GM21529 (cell line): ENCODE data around the gene SNAPIN.

ENCODE experiments used
- ATAC-seq: cut with Tn5 transposase; IDR thresholded peaks from one replicate; pipeline ENCODE4 v1.9.1; 2021; ENCODE audit not compliant: unreplicated experiment

Gene SNAPIN

GRCh38 chr1:153673511-153673910 lies 15.0 kb downstream of the SNAPIN start:
- ATAC-seq, result no peak

DNA sequence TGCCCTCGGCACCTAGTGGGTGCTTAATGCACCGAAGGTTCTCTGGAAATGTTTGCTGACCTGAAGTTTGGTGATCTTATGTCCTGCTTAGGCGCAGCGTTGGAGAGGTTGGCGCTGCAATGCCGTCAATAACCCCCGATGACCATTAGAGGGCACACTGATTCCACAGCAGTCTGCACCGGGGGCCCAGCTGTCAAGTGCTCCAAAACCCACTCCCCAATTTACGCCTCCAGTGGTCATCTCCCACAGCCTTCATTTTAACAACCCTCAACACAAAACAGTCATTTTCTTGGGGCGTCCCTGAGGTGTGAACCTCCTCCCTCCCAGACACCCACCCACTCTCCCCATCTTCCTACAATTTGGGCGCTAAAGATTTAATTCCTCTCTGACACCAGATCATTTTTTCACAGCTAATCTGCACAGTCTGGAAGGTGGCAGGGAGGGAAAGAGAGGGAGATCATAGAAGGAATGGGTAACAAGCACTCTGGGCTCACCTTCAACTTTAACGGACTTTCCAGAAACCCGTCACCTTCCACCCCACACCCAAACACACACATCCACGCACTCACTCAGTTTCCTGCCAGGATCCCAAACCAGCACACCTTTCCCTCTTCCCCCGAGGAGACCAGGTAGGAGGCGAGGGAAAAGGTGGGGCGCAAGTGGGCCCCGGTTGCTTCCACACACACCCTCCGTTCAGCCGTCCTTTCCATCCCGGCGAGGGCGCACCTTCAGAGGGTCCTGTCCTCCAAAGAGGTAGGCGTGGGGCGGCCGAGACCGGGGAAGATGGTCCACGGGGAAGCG lies 19.4 kb downstream of the SNAPIN start:
- ATAC-seq, result no peak

DNA sequence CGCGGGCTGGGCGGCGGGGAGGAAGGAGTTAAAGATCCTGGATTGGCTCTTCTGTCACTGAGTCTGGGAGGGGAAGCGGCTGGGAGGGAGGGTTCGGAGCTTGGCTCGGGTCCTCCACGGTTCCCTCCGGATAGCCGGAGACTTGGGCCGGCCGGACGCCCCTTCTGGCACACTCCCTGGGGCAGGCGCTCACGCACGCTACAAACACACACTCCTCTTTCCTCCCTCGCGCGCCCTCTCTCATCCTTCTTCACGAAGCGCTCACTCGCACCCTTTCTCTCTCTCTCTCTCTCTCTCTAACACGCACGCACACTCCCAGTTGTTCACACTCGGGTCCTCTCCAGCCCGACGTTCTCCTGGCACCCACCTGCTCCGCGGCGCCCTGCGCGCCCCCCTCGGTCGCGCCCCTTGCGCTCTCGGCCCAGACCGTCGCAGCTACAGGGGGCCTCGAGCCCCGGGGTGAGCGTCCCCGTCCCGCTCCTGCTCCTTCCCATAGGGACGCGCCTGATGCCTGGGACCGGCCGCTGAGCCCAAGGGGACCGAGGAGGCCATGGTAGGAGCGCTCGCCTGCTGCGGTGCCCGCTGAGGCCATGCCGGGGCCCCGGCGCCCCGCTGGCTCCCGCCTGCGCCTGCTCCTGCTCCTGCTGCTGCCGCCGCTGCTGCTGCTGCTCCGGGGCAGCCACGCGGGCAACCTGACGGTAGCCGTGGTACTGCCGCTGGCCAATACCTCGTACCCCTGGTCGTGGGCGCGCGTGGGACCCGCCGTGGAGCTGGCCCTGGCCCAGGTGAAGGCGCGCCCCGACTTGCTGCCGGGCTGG lies 20.2 kb downstream of the SNAPIN start, which contains the start of gene NPR1:
TSS of gene NPR1 (plus strand) at position 170 of the 818 bp plus-strand sequence. CDS start at position 591, 421 bp downstream.
- no peak for ATAC-seq

GRCh38 chr1:153679337-153680119 lies 21.0 kb downstream of the SNAPIN start:
- no peak for ATAC-seq

- no peak for ATAC-seq
These were observed 21.6 kb downstream of the SNAPIN start for GRCh38 chr1:153680120-153680403.

- ATAC-seq, result no peak
These were observed 24.2 kb downstream of the SNAPIN start for GRCh38 chr1:153682730-153683129.

DNA sequence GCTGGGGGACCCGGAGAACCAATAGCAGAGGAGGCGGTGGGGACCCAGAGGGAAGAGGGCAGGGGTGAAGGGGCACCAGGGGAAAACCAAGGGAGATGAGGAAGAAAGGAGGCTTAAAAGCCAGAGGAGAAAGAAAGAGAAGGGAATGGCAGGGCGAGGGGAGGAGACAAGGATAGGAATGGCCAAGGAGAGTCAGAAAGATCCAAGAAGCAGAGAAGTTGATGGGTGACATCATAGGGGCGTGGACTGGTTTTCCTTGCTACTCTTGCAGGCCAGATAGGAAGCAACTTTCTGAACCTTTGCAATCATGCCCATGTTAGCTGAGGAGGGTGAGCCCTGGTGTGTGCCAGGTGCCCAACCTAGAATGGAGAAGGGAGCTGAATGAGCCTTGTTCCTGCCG lies 25.4 kb downstream of the SNAPIN start:
- ATAC-seq, result no peak

GRCh38 chr1:153684892-153685291 lies 26.4 kb downstream of the SNAPIN start:
- no peak for ATAC-seq

- ATAC-seq, result no peak
These were observed 27.2 kb downstream of the SNAPIN start for GRCh38 chr1:153685544-153686340.

GRCh38 chr1:153687346-153688125 lies 29.0 kb downstream of the SNAPIN start:
- ATAC-seq, result no peak

DNA sequence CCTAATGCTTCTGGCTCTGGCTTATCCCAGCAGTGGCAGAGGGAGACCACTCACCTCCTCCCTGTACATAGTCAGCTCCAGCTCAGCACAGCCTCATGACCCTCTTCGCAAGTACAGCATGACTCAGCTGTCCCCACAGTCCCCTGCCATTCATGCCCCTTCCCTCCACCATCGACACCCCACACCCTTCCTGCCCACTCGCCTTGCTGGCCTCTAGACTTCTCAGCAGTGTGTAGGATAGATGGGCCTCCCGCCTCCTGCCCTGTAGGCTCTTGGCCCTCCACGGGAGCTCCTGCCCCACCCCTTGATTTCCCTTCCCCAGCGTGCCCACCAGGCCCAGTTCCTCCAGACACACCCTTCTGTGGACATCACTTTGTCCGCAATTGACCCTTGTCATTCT lies 29.8 kb downstream of the SNAPIN start:
- no peak for ATAC-seq

DNA sequence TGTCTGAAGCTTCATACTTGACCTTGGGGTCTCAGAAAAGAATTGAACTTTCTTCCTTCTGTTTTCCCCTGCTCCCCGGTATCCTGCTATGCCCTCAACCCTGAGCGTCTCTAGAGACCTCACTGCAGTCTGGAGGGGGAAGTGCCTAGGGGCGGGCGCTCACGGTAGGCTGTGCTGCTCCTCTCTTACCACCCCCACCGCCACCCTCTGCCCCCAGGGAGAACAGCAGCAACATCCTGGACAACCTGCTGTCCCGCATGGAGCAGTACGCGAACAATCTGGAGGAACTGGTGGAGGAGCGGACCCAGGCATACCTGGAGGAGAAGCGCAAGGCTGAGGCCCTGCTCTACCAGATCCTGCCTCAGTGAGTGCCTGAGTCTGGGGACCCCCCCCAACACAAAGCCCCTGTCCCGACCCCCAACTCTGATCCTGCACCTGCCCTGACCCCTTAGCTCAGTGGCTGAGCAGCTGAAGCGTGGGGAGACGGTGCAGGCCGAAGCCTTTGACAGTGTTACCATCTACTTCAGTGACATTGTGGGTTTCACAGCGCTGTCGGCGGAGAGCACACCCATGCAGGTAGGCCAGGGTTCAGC lies 30.3 kb downstream of the SNAPIN start:
- ATAC-seq, result no peak

GRCh38 chr1:153693466-153693865 lies 35.0 kb downstream of the SNAPIN start:
- ATAC-seq, result no peak

GRCh38 chr1:153696741-153697140 lies 38.2 kb downstream of the SNAPIN start:
- no peak for ATAC-seq

DNA sequence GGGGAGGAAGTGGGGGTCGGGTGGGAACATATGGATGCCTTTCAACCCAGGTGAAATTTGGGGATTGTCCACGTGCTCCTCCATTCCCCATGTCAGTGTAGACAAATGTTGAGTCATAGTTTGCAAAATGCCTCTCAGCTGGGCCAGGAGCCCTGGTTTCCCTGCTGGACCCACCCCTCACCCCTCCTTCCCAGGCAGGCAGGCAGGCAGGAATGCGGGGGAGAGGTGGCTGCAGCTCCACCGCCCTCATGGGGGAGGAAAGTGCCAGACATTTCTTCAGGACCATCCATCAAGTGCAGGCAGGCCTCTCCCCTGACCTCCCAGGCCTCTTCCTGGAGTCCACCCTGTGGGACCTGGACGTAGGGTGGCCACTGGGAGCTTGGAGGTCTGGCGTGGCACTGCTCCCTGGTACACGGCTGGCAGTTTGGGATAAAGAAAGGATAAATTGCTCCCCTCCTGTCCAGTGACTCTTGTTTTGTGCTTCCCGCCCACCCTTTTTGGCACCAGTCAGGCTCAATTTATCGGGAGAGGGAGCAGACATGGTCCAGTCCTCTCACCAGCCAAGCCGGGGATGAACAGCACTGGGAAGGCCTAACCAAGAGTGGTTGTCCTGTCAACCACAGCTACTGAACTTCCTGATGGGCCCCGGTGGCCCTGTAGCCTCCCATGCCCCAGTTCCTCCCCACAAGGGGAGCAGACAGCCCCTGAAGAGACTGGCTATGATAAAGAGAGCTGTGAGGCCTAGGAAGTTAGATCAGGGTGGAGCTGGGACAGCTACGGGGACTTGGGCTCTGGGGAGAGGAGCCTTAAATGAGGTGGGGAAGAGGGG lies 38.9 kb downstream of the SNAPIN start:
- ATAC-seq, result no peak

DNA sequence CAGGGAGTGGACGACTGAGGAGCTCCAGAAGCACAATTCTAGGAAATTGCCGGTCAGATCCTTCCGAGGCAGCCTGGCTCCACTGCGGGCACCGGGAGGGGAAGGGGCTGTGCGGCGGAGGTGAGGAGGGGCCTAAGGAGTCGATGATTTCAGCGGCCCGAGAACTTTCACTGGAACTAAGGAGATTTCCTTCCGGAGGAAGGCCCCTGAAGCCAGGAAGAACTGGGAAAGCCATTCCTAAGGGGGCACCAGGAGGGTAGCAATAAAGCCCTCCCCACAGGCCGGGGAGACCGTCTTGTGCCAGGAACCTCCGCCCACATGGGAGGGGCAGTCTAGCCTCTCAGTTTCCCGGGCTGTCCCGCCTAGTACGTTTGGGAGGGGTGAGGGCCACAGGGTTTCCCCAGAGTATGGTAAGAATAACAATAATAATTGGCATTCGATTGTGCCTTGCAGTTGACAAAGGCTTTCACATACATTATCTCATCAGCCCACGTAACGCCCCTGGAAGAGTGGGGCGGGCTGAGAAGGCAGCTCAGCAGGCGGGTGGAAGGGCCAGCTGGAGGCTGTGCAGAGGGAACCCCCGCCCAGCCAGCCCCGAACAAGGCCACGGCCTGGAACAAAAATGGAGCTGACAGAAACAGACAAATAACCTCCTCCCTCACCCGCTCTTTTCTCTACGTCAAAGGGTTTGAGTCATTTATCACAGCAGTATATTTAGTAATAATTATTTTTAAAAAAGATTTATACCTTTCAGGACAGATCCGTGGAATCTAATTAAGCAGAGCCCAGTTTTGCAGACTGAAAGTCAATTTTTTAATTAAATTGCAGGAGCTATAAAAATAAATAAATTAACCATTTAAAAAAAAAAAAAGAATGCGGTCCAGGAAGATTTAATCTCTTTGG lies 39.8 kb downstream of the SNAPIN start:
- no peak for ATAC-seq

- ATAC-seq, result no peak
These were observed 40.6 kb downstream of the SNAPIN start for GRCh38 chr1:153698923-153699714.
